HepG2 (cell line): Measurements from ENCODE around the gene MYBL2. TPM values are rescaled to one million over a fixed set of nuclear protein-coding genes. Genes with fewer than 3 reads are reported as not detected.

ENCODE experiments used
- AFF4 ChIP-seq: sonication (generic); formaldehyde crosslinking; IDR thresholded peaks from 2 replicates; pipeline ENCODE4 v1.4.0; 2020; ENCODE audit warnings: missing genetic modification reagents
- FLYWCH1 ChIP-seq: sonication (generic); formaldehyde crosslinking; IDR thresholded peaks from 2 replicates; pipeline ENCODE4 v1.8.1; 2023; ENCODE audit warnings: mild to moderate bottlenecking, missing genetic modification reagents
- GMEB1 ChIP-seq: sonication (generic); formaldehyde crosslinking; IDR thresholded peaks from 2 replicates; pipeline ENCODE4 v1.5.1; 2020; ENCODE audit warnings: missing genetic modification reagents, mild to moderate bottlenecking, borderline replicate concordance
- GTF2F1 ChIP-seq: fragments of 150-350 bp; IDR thresholded peaks from 2 replicates; pipeline ENCODE4 v1.6.1; 2014; ENCODE audit warnings: low read length
- HNRNPK ChIP-seq: fragments of 200-400 bp; formaldehyde crosslinking; IDR thresholded peaks from 2 replicates; pipeline ENCODE4 v1.6.1; 2018; ENCODE audit warnings: low read length, low read depth, moderate library complexity, mild to moderate bottlenecking; ENCODE audit not compliant: poor library complexity, severe bottlenecking
- KMT2A ChIP-seq: sonication (generic); formaldehyde crosslinking; IDR thresholded peaks from 2 replicates; pipeline ENCODE4 v1.4.0; 2020; ENCODE audit warnings: missing genetic modification reagents
- MXD3 ChIP-seq: IDR thresholded peaks from 2 replicates; pipeline ENCODE4 v1.6.1; 2016; ENCODE audit warnings: mild to moderate bottlenecking, missing biosample characterization, missing genetic modification reagents
- NCOA2 ChIP-seq: sonication (generic); formaldehyde crosslinking; IDR thresholded peaks from 2 replicates; pipeline ENCODE4 v1.8.0; 2022; ENCODE audit warnings: inconsistent platforms
- PHF20 ChIP-seq: sonication (generic); formaldehyde crosslinking; IDR thresholded peaks from 2 replicates; pipeline ENCODE4 v1.5.0; 2020; ENCODE audit warnings: mild to moderate bottlenecking, missing genetic modification reagents
- RBFOX2 ChIP-seq: fragments of 200-400 bp; formaldehyde crosslinking; IDR thresholded peaks from 2 replicates; pipeline ENCODE4 v1.6.1; 2017; ENCODE audit warnings: low read depth, mild to moderate bottlenecking, low read length
- SAFB2 ChIP-seq: sonication (generic); formaldehyde crosslinking; IDR thresholded peaks from 2 replicates; pipeline ENCODE4 v1.5.1; 2020; ENCODE audit warnings: missing genetic modification reagents, low read depth, mild to moderate bottlenecking, borderline replicate concordance
- SKI ChIP-seq: fragments of 450-650 bp; IDR thresholded peaks from one replicate; pipeline ENCODE4 v1.6.1; 2018; ENCODE audit warnings: mild to moderate bottlenecking; ENCODE audit not compliant: partially characterized antibody
- SRY ChIP-seq: sonication (generic); formaldehyde crosslinking; IDR thresholded peaks from 2 replicates; pipeline ENCODE4 v1.8.0; 2022; ENCODE audit warnings: mild to moderate bottlenecking, missing genetic modification reagents
- TRIM24 ChIP-seq: sonication (generic); formaldehyde crosslinking; IDR thresholded peaks from 2 replicates; pipeline ENCODE4 v1.8.0; 2022; ENCODE audit warnings: mild to moderate bottlenecking, missing genetic modification reagents
- ZBTB34 ChIP-seq: sonication (generic); formaldehyde crosslinking; IDR thresholded peaks from 2 replicates; pipeline ENCODE4 v1.8.0; 2022; ENCODE audit warnings: mild to moderate bottlenecking, missing genetic modification reagents
- ZFY ChIP-seq: sonication (generic); formaldehyde crosslinking; IDR thresholded peaks from 2 replicates; pipeline ENCODE4 v1.4.0; 2020; ENCODE audit warnings: missing genetic modification reagents
- ZIK1 ChIP-seq: sonication (generic); formaldehyde crosslinking; IDR thresholded peaks from 2 replicates; pipeline ENCODE4 v1.5.0; 2020; ENCODE audit warnings: mild to moderate bottlenecking, low read depth, missing genetic modification reagents, borderline replicate concordance
- ZNF713 ChIP-seq: sonication (generic); formaldehyde crosslinking; IDR thresholded peaks from 2 replicates; pipeline ENCODE4 v1.4.0; 2020; ENCODE audit warnings: mild to moderate bottlenecking, missing genetic modification reagents
- ZNF766 ChIP-seq: sonication (generic); formaldehyde crosslinking; IDR thresholded peaks from 2 replicates; pipeline ENCODE4 v1.5.0; 2020; ENCODE audit warnings: missing genetic modification reagents, borderline replicate concordance
- polyA plus RNA-seq, 8 experiments: library from polyadenylated mRNA; depleted of rRNA in 3 of 8; stranded (reverse) in 7 of 8; unstranded in 1 of 8; fragments of >200 nt; fragmentation: Illumina TruSeq in 4 of 8; extraction: Trizol in 4 of 8; gene quantifications; 2 replicates each; pipeline versions ENCODE4 v1.2.1 to v1.2.3, GENCODE V29; 2011 to 2016; ENCODE audit warnings: low read depth in 4 of 8, missing spikeins in 1 of 8, mixed read lengths in 1 of 8; ENCODE audit not compliant: insufficient read depth in 1 of 8
- total RNA-seq, 5 experiments: library from RNA; depleted of rRNA; stranded (reverse); fragments of >200 nt; fragmentation: Illumina TruSeq; extraction: Trizol; gene quantifications; 2 replicates each; pipeline ENCODE4 v1.2.3, GENCODE V29; 2016; ENCODE audit warnings: low read depth in 1 of 5

MYBL2 gene
- total and polyA plus RNA-seq, 2 of the 13 experiments (the other 11 are each of a cell fraction or from before 2014, with no cell fraction given) = 11.9 to 66.2 TPM

GRCh38 chr20:43666376-43667328 lies at the start of gene MYBL2 (continued):
- no peak for TF ChIP-seq ZBTB34 (CRISPR knock-in tag)
- peak; percentile 61; the same call in 1 of the 2 replicates for TF ChIP-seq SRY (CRISPR knock-in tag)
- TF ChIP-seq ZNF766 (CRISPR knock-in tag) = no peak; the same call in 1 of the 2 replicates
- TF ChIP-seq MXD3 (CRISPR knock-in tag) = peak; percentile 66
- no peak for TF ChIP-seq AFF4 (CRISPR knock-in tag)
- peak; percentile 61 for TF ChIP-seq KMT2A (CRISPR knock-in tag)
- peak; percentile 86 for TF ChIP-seq ZFY
- TF ChIP-seq GTF2F1 = no peak
- TF ChIP-seq SAFB2 (CRISPR knock-in tag) = no peak
- peak; percentile 77 for TF ChIP-seq HNRNPK
- peak; percentile 75 for TF ChIP-seq GMEB1 (CRISPR knock-in tag)
- peak; percentile 81; the same call in 1 of the 2 replicates for TF ChIP-seq ZIK1 (CRISPR knock-in tag)
- TF ChIP-seq FLYWCH1 (CRISPR knock-in tag) = no peak; the same call in 1 of the 2 replicates
- TF ChIP-seq NCOA2 = peak; percentile 21; the same call in 1 of the 2 replicates
- peak; percentile 67 for TF ChIP-seq RBFOX2
- TF ChIP-seq SKI = no peak
- no peak for TF ChIP-seq TRIM24 (CRISPR knock-in tag)
- 0 out of 2 replicates have a peak, but pooled peaks have one; percentile 75 for TF ChIP-seq ZNF713 (CRISPR knock-in tag)
- TF ChIP-seq PHF20 (CRISPR knock-in tag) = peak; percentile 46
